MCF 10A (cell line): Measurements from ENCODE around the gene PNKD. TPM values are rescaled to one million over a fixed set of nuclear protein-coding genes. Genes with fewer than 3 reads are reported as not detected.

Source experiments
- BruUV-seq: library from RNA; stranded (reverse); fragments of 400-500 nt; replicated peaks from 2 replicates; lab custom pipeline; 2021; lab: Mats Ljungman, UMichigan
- CTCF ChIA-PET: fragments of 300-600 bp; sonication (Branson Sonifier 250); formaldehyde crosslinking; extraction: SDS; loops from one replicate; lab custom pipeline; 2021; ENCODE audit warnings: antibody characterized with exemption, inconsistent platforms; lab: Yijun Ruan, JAX
- POLR2A ChIA-PET: fragments of 300-600, 350-650 bp; sonication (Branson Sonifier 250); formaldehyde crosslinking; extraction: SDS; loops from one replicate; lab custom pipeline; 2020; ENCODE audit warnings: antibody characterized with exemption, inconsistent platforms; lab: Yijun Ruan, JAX
- DNase-seq: peaks from one replicate; pipeline ENCODE4 v3.0.0-alpha.2; 2018; ENCODE audit not compliant: unreplicated experiment
- H3K27ac Mint-ChIP-seq: one replicate; pipeline ENCODE4 v1.8.0; 2022; ENCODE audit warnings: mild to moderate bottlenecking, low read depth, mixed read lengths; ENCODE audit not compliant: unreplicated experiment
- H3K27me3 Mint-ChIP-seq: one replicate; pipeline ENCODE4 v1.8.0; 2022; ENCODE audit warnings: mixed read lengths; ENCODE audit not compliant: insufficient read depth, unreplicated experiment
- H3K36me3 Mint-ChIP-seq: one replicate; pipeline ENCODE4 v1.8.0; 2022; ENCODE audit warnings: mild to moderate bottlenecking, moderate library complexity, mixed read lengths; ENCODE audit not compliant: insufficient read depth, unreplicated experiment
- H3K4me1 Mint-ChIP-seq: one replicate; pipeline ENCODE4 v1.8.0; 2022; ENCODE audit warnings: mixed read lengths; ENCODE audit not compliant: insufficient read depth, unreplicated experiment
- H3K4me3 Mint-ChIP-seq: one replicate; pipeline ENCODE4 v1.8.0; 2022; ENCODE audit warnings: mild to moderate bottlenecking, moderate library complexity, mixed read lengths; ENCODE audit not compliant: unreplicated experiment
- H3K9me3 Mint-ChIP-seq: one replicate; pipeline ENCODE4 v1.8.0; 2022; ENCODE audit warnings: mixed read lengths; ENCODE audit not compliant: unreplicated experiment
- intact Hi-C: fragments of 100-400 bp; cut with micrococcal nuclease; formaldehyde crosslinking; loops from 2 replicates; pipeline ENCODE4 v1.14.1; 2022
- total RNA-seq: library from RNA; stranded (reverse); gene quantifications from 2 replicates; pipeline ENCODE4 v1.2.3, GENCODE V29; 2022
- TF ChIP-seq, protein P1 (sequence below): fragments of 200-600 bp; IDR thresholded peaks from one replicate; pipeline ENCODE4 v1.8.0; 2022; ENCODE audit warnings: antibody characterized with exemption, mild to moderate bottlenecking; ENCODE audit not compliant: unreplicated experiment

Gene PNKD
- total RNA-seq, 1 experiment from 2014 or later = 23.1 TPM

- POLR2A ChIA-PET = interaction anchor here (0.9 to 2.1 kb wide), 5 partner anchors 9 to 33 kb away, joined by 3 to 6 read pairs (median 3); no protein-coding TSS in a partner anchor
- Mint-ChIP-seq H3K36me3 (peaks cover 84% of the 10 kb centered on the region), H3K27ac (peak overlapping the region; percentile 54), H3K27me3 (no peaks in the 10 kb centered on the region), H3K9me3 (no peaks in the 10 kb centered on the region), H3K4me1 (no peaks in the 10 kb centered on the region), H3K4me3 (no peak overlapping the region)
- BruUV-seq = no TSS peak
- DNase-seq = no peak
- intact Hi-C loops = no loop called here
- TF ChIP-seq, protein P1, sequence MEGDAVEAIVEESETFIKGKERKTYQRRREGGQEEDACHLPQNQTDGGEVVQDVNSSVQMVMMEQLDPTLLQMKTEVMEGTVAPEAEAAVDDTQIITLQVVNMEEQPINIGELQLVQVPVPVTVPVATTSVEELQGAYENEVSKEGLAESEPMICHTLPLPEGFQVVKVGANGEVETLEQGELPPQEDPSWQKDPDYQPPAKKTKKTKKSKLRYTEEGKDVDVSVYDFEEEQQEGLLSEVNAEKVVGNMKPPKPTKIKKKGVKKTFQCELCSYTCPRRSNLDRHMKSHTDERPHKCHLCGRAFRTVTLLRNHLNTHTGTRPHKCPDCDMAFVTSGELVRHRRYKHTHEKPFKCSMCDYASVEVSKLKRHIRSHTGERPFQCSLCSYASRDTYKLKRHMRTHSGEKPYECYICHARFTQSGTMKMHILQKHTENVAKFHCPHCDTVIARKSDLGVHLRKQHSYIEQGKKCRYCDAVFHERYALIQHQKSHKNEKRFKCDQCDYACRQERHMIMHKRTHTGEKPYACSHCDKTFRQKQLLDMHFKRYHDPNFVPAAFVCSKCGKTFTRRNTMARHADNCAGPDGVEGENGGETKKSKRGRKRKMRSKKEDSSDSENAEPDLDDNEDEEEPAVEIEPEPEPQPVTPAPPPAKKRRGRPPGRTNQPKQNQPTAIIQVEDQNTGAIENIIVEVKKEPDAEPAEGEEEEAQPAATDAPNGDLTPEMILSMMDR = no peak
- CTCF ChIA-PET = interaction anchor here (1.3 kb wide), 1 partner anchor 11 kb away, joined by 3 read pairs; no protein-coding TSS in a partner anchor
Measured at GRCh38 chr2:218253232-218253625, 17.1 kb upstream of the PNKD start.

- intact Hi-C loops = no loop called here
- DNase-seq = no peak
- ChIA-PET CTCF (interaction anchor here (0.5 to 1.4 kb wide), 4 partner anchors 17 to 109 kb away, joined by 3 to 6 read pairs (median 4); no protein-coding TSS in a partner anchor), POLR2A (interaction anchor here (0.8 to 4.6 kb wide), 4 partner anchors 10 to 26 kb away, joined by 3 to 19 read pairs (median 4); partner anchors contain the start of genes AAMP and PNKD)
- H3K36me3 Mint-ChIP-seq = peaks cover 68% of the 10 kb centered on the region
- BruUV-seq = no TSS peak
- no peak overlapping the region for H3K4me3 Mint-ChIP-seq
- no peaks in the 10 kb centered on the region for H3K9me3 Mint-ChIP-seq
- no peak overlapping the region for H3K27ac Mint-ChIP-seq
- H3K4me1 Mint-ChIP-seq = no peaks in the 10 kb centered on the region
- no peaks in the 10 kb centered on the region for H3K27me3 Mint-ChIP-seq
- TF ChIP-seq, protein P1 = no peak
Measured at GRCh38 chr2:218255446-218255845, 14.9 kb upstream of the PNKD start.

GRCh38 chr2:218256612-218257350 lies 13.5 kb upstream of the PNKD start:
- CTCF ChIA-PET = interaction anchor here (0.6 to 2.5 kb wide), 10 partner anchors 10 to 471 kb away, joined by 3 to 8 read pairs (median 4); no protein-coding TSS in a partner anchor
- POLR2A ChIA-PET = interaction anchor here (1.0 to 4.6 kb wide), 4 partner anchors 8 to 40 kb away, joined by 3 to 19 read pairs (median 3); no protein-coding TSS in a partner anchor
- no peak for DNase-seq
- no TSS peak for BruUV-seq
- Mint-ChIP-seq H3K9me3 (no peaks in the 10 kb centered on the region), H3K27ac (no peak overlapping the region), H3K4me1 (no peaks in the 10 kb centered on the region), H3K4me3 (no peak overlapping the region), H3K36me3 (peaks cover 55% of the 10 kb centered on the region), H3K27me3 (no peaks in the 10 kb centered on the region)
- TF ChIP-seq, protein P1 = no peak
- intact Hi-C loops = loop anchor here (1.0 kb wide), 1 partner anchor 70 kb away; no protein-coding TSS in a partner anchor

- no peaks in the 10 kb centered on the region for H3K9me3 Mint-ChIP-seq
- DNase-seq = peak; percentile 56
- no peaks in the 10 kb centered on the region for H3K4me1 Mint-ChIP-seq
- TF ChIP-seq, protein P1 = peak; percentile 63
- no peak overlapping the region for H3K4me3 Mint-ChIP-seq
- BruUV-seq = no TSS peak
- H3K27me3 Mint-ChIP-seq = no peaks in the 10 kb centered on the region
- intact Hi-C loops = loop anchor here (1.0 kb wide), 1 partner anchor 71 kb away; no protein-coding TSS in a partner anchor
- H3K36me3 Mint-ChIP-seq = peaks cover 50% of the 10 kb centered on the region
- CTCF ChIA-PET = interaction anchor here (0.7 to 2.5 kb wide), 10 partner anchors 9 to 472 kb away, joined by 3 to 8 read pairs (median 4); no protein-coding TSS in a partner anchor
- no peak overlapping the region for H3K27ac Mint-ChIP-seq
- POLR2A ChIA-PET = interaction anchor here (1.0 to 4.6 kb wide), 3 partner anchors 8 to 16 kb away, joined by 3 to 19 read pairs (median 3); no protein-coding TSS in a partner anchor
Measured at GRCh38 chr2:218257390-218257981, 12.8 kb upstream of the PNKD start.
